B cell (primary cell): ENCODE measurements around the gene DNHD1. TPM values are rescaled to one million over a fixed set of nuclear protein-coding genes. Genes with fewer than 3 reads are reported as not detected.
A peak's percentile ranks its signal among the peaks of the same experiment; 100 is the strongest.

Experiments
- ATAC-seq: fragments of 200-7000 bp; cut with Tn5 transposase; one replicate; pipeline ENCODE4 v1.10.0; 2021; ENCODE audit warnings: low read depth, mild to moderate bottlenecking, moderate number of reproducible peaks, moderate library complexity
- CTCF ChIA-PET: fragments of 350-600 bp; sonication (Branson Sonifier 250); formaldehyde crosslinking; loops from one replicate; lab custom pipeline; 2021; ENCODE audit warnings: antibody characterized with exemption, inconsistent platforms; lab: Charles Lee
- POLR2A ChIA-PET: fragments of 350-600 bp; sonication (Branson Sonifier 250); formaldehyde crosslinking; loops from one replicate; lab custom pipeline; 2021; ENCODE audit warnings: antibody characterized with exemption; lab: Charles Lee
- DNase-seq: peaks from one replicate; pipeline ENCODE4 v3.0.0; 2013
- H2AFZ ChIP-seq: 2 replicates; pipeline ENCODE4 v1.6.1; 2012; ENCODE audit warnings: mild to moderate bottlenecking, low read depth, low read length; ENCODE audit not compliant: insufficient read depth, poor library complexity, severe bottlenecking
- H3K27ac ChIP-seq, 2 donors: 1 replicate in 1 of 2; 2 replicates in 1 of 2; pipeline ENCODE4 v1.5.1; 2012 to 2013; ENCODE audit warnings: low read length in 2 of 2, mild to moderate bottlenecking in 2 of 2, moderate library complexity in 1 of 2
- H3K27me3 ChIP-seq, 4 experiments: fragments of 200-600 bp in 1 of 4; sonication (generic) in 1 of 4; replicated peaks in 1 of 4; 1 replicate in 2 of 4; 2 replicates in 2 of 4; pipeline versions ENCODE4 v1.6.1 to v1.7.0; 2013 to 2016; ENCODE audit warnings: low read length in 3 of 4, mild to moderate bottlenecking in 2 of 4, mixed read lengths in 1 of 4, moderate library complexity in 1 of 4; ENCODE audit not compliant: insufficient read depth in 4 of 4, control insufficient read depth in 3 of 4; ENCODE audit errors: control extremely low read depth in 1 of 4
- H3K36me3 ChIP-seq, 2 experiments: replicated peaks in 1 of 2; 1 replicate in 1 of 2; 2 replicates in 1 of 2; pipeline versions ENCODE4 v1.6.1 to v1.7.1; 2013; ENCODE audit warnings: low read length in 1 of 2; ENCODE audit not compliant: insufficient read depth in 2 of 2, control insufficient read depth in 1 of 2; ENCODE audit errors: control extremely low read depth in 1 of 2, extremely low read depth in 1 of 2
- H3K4me1 ChIP-seq, 2 donors: fragments of 200-600 bp in 1 of 2; sonication (generic) in 1 of 2; 1 replicate in 1 of 2; 2 replicates in 1 of 2; pipeline versions ENCODE4 v1.5.1 to v1.6.1; 2013 to 2017; ENCODE audit warnings: low read length in 2 of 2; ENCODE audit not compliant: control insufficient read depth in 2 of 2, insufficient read depth in 2 of 2
- H3K4me2 ChIP-seq: replicated peaks from 2 replicates; pipeline ENCODE3; 2012; ENCODE audit warnings: mild to moderate bottlenecking, low read depth, low read length; ENCODE audit not compliant: poor library complexity, severe bottlenecking
- H3K4me3 ChIP-seq, 5 experiments: fragments of 200-600 bp in 1 of 5; sonication (generic) in 1 of 5; 1 replicate in 3 of 5; 2 replicates in 2 of 5; pipeline versions ENCODE4 v1.5.1 to v1.7.0; 2011 to 2016; ENCODE audit warnings: low read length in 4 of 5, mild to moderate bottlenecking in 4 of 5, low read depth in 2 of 5, control low read depth in 1 of 5, moderate library complexity in 1 of 5; ENCODE audit not compliant: insufficient read depth in 1 of 5; ENCODE audit errors: control extremely low read depth in 1 of 5, extremely low read depth in 1 of 5
- H3K79me2 ChIP-seq: fragments of 200-600 bp; sonication (generic); one replicate; pipeline ENCODE4 v1.6.0; 2016; ENCODE audit warnings: low read length; ENCODE audit not compliant: control insufficient read depth, insufficient read depth
- H3K9ac ChIP-seq: fragments of 200-600 bp; sonication (generic); 2 replicates; pipeline ENCODE4 v1.6.1; 2017; ENCODE audit warnings: mild to moderate bottlenecking, low read length, moderate library complexity
- H3K9me3 ChIP-seq, 3 donors: one replicate each; pipeline versions ENCODE4 v1.6.1 to v1.7.1; 2013; ENCODE audit warnings: low read length in 2 of 3; ENCODE audit not compliant: control insufficient read depth in 2 of 3, insufficient read depth in 1 of 3; ENCODE audit errors: control extremely low read depth in 1 of 3
- H4K20me1 ChIP-seq: 2 replicates; pipeline ENCODE4 v1.6.0; 2012; ENCODE audit warnings: mild to moderate bottlenecking, low read length; ENCODE audit not compliant: insufficient read depth, control insufficient read depth, poor library complexity, severe bottlenecking
- H3K27ac Mint-ChIP-seq: one replicate; pipeline ENCODE4 v1.8.0; 2021; ENCODE audit warnings: mixed read lengths
- H3K27me3 Mint-ChIP-seq: one replicate; pipeline ENCODE4 v1.8.0; 2021; ENCODE audit warnings: mixed read lengths
- H3K4me1 Mint-ChIP-seq: one replicate; pipeline ENCODE4 v1.8.0; 2021; ENCODE audit warnings: mixed read lengths
- H3K4me3 Mint-ChIP-seq: one replicate; pipeline ENCODE4 v1.8.0; 2021; ENCODE audit warnings: mixed read lengths
- H3K9me3 Mint-ChIP-seq: one replicate; pipeline ENCODE4 v1.8.0; 2022; ENCODE audit warnings: mixed read lengths; ENCODE audit not compliant: insufficient read depth
- EZH2 ChIP-seq: IDR thresholded peaks from 2 replicates; pipeline ENCODE4 v1.6.1; 2012; ENCODE audit warnings: borderline replicate concordance, low read depth, mild to moderate bottlenecking, moderate library complexity, low read length; ENCODE audit not compliant: insufficient read depth, poor library complexity, severe bottlenecking
- WGBS: methylation state at CpG from one replicate; pipeline ENCODE4 v1.1.5; 2013; ENCODE audit warnings: missing lambda C conversion rate; ENCODE audit not compliant: insufficient coverage; 5-methylcytosine and 5-hydroxymethylcytosine counted together
- intact Hi-C: fragments of 100-400 bp; cut with micrococcal nuclease; formaldehyde crosslinking; loops from one replicate; pipeline ENCODE4 v1.10.0; 2022
- polyA plus RNA-seq: library from polyadenylated mRNA; depleted of rRNA; stranded (reverse); fragments of >200 nt; gene quantifications from 2 replicates; pipeline ENCODE4 v1.2.3, GENCODE V29; 2012
- total RNA-seq, 2 donors: library from RNA; stranded (reverse); fragments of 120-200 nt in 1 of 2; gene quantifications; 1 replicate in 1 of 2; 2 replicates in 1 of 2; pipeline versions ENCODE4 v1.2.3 to v1.2.4, GENCODE V29; 2013 to 2022
- TF ChIP-seq, protein P1 (sequence below): fragments of 200-600 bp; IDR thresholded peaks from one replicate; pipeline ENCODE4 v1.8.0; 2022; ENCODE audit warnings: antibody characterized with exemption, mild to moderate bottlenecking

DNHD1 gene
- total and polyA plus RNA-seq, 2 donors (not counting 1 experiment from before 2014, with no cell fraction given), result 53.9 to 58.2 TPM

- peak overlapping the region in 1 of 2 donors; percentile 94 for H3K27ac ChIP-seq
- H3K27me3 Mint-ChIP-seq, result no peaks in the 10 kb centered on the region
- H3K4me1 ChIP-seq, result peaks cover 19 to 33% of the 10 kb centered on the region in 2 donors
- no peaks in the 10 kb centered on the region for H4K20me1 ChIP-seq
- ATAC-seq (no peak), DNase-seq (no peak)
- H3K79me2 ChIP-seq, result peaks cover 34% of the 10 kb centered on the region
- H3K36me3 ChIP-seq, result peaks cover 0 to 15% of the 10 kb centered on the region in 2 experiments
- H3K9ac ChIP-seq, result no peak overlapping the region
- TF ChIP-seq, protein P1, sequence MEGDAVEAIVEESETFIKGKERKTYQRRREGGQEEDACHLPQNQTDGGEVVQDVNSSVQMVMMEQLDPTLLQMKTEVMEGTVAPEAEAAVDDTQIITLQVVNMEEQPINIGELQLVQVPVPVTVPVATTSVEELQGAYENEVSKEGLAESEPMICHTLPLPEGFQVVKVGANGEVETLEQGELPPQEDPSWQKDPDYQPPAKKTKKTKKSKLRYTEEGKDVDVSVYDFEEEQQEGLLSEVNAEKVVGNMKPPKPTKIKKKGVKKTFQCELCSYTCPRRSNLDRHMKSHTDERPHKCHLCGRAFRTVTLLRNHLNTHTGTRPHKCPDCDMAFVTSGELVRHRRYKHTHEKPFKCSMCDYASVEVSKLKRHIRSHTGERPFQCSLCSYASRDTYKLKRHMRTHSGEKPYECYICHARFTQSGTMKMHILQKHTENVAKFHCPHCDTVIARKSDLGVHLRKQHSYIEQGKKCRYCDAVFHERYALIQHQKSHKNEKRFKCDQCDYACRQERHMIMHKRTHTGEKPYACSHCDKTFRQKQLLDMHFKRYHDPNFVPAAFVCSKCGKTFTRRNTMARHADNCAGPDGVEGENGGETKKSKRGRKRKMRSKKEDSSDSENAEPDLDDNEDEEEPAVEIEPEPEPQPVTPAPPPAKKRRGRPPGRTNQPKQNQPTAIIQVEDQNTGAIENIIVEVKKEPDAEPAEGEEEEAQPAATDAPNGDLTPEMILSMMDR, result no peak
- TF ChIP-seq EZH2, result no peak
- H3K4me3 ChIP-seq, result no peak overlapping the region
- H3K9me3 Mint-ChIP-seq, result no peaks in the 10 kb centered on the region
- H3K27ac Mint-ChIP-seq, result no peak overlapping the region
- no peaks in the 10 kb centered on the region for H3K27me3 ChIP-seq
- intact Hi-C loops, result no loop called here
- H3K4me3 Mint-ChIP-seq, result no peak overlapping the region
- 83% methylated on average over 1 of the region's 1 CpG for WGBS
- ChIA-PET POLR2A (interaction anchor here (1.9 to 2.1 kb wide), 2 partner anchors 9 to 13 kb away, joined by 6 to 7 read pairs; partner anchors contain the start of gene TAF10), CTCF (interaction anchor here (0.7 to 4.4 kb wide), 5 partner anchors 8 to 241 kb away, joined by 3 to 28 read pairs (median 12); partner anchors contain the start of genes ILK and TAF10)
- H2AFZ ChIP-seq, result no peak overlapping the region
- H3K4me1 Mint-ChIP-seq, result peaks cover 8% of the 10 kb centered on the region
- H3K9me3 ChIP-seq, result no peaks in the 10 kb centered on the region
- no peak overlapping the region for H3K4me2 ChIP-seq
Observed at GRCh38 chr11:6620636-6621035, 123.6 kb downstream of the DNHD1 start.

Other genes with a start within 250 kb of the DNHD1 start
- not detected in 2 replicates for gene CCKBR, start 237.4 kb upstream of the DNHD1 start, total RNA-seq
- not detected in 2 replicates for gene CCKBR, start 237.4 kb upstream of the DNHD1 start, polyA plus RNA-seq
- gene CAVIN3, start 176.8 kb upstream of the DNHD1 start, total RNA-seq, result not detected in 2 replicates
- gene CAVIN3, start 176.8 kb upstream of the DNHD1 start, polyA plus RNA-seq, result not detected in 2 replicates
- gene SMPD1, start 106.8 kb upstream of the DNHD1 start, total RNA-seq, result 18.3 TPM in 2 replicates
- 30.7 and 32.0 TPM in 2 replicates for gene SMPD1, start 106.8 kb upstream of the DNHD1 start, polyA plus RNA-seq
- gene APBB1, start 78.2 kb upstream of the DNHD1 start, total RNA-seq, result 31.4 and 32.5 TPM in 2 replicates
- 23.4 and 23.8 TPM in 2 replicates for gene APBB1, start 78.2 kb upstream of the DNHD1 start, polyA plus RNA-seq
- 1.1 and 2.4 TPM in 2 replicates for gene HPX, start 56.3 kb upstream of the DNHD1 start, total RNA-seq
- 0.64 and 1.2 TPM in 2 replicates for gene HPX, start 56.3 kb upstream of the DNHD1 start, polyA plus RNA-seq
- gene TRIM3, start 23.3 kb upstream of the DNHD1 start, total RNA-seq, result 16.0 and 20.1 TPM in 2 replicates
- 11.4 and 17.8 TPM in 2 replicates for gene TRIM3, start 23.3 kb upstream of the DNHD1 start, polyA plus RNA-seq
- gene ARFIP2, start 15.9 kb upstream of the DNHD1 start, total RNA-seq, result 46.8 and 47.5 TPM in 2 replicates
- gene ARFIP2, start 15.9 kb upstream of the DNHD1 start, polyA plus RNA-seq, result 54.5 and 88.1 TPM in 2 replicates
- 62.1 and 63.7 TPM in 2 replicates for gene TIMM10B, start 15.8 kb upstream of the DNHD1 start, total RNA-seq
- 42.9 and 48.5 TPM in 2 replicates for gene TIMM10B, start 15.8 kb upstream of the DNHD1 start, polyA plus RNA-seq
- 29.4 and 29.5 TPM in 2 replicates for gene RRP8, start 106.3 kb downstream of the DNHD1 start, total RNA-seq
- gene RRP8, start 106.3 kb downstream of the DNHD1 start, polyA plus RNA-seq, result 6.8 and 8.6 TPM in 2 replicates
- 119 and 131 TPM in 2 replicates for gene ILK, start 106.5 kb downstream of the DNHD1 start, total RNA-seq
- 85.9 and 88.5 TPM in 2 replicates for gene ILK, start 106.5 kb downstream of the DNHD1 start, polyA plus RNA-seq
- gene TAF10, start 114.9 kb downstream of the DNHD1 start, total RNA-seq, result 92.2 and 114 TPM in 2 replicates
- gene TAF10, start 114.9 kb downstream of the DNHD1 start, polyA plus RNA-seq, result 107 and 156 TPM in 2 replicates
- gene TPP1, start 122.1 kb downstream of the DNHD1 start, total RNA-seq, result 191 and 200 TPM in 2 replicates
- gene TPP1, start 122.1 kb downstream of the DNHD1 start, polyA plus RNA-seq, result 118 and 133 TPM in 2 replicates
- gene DCHS1, start 158.5 kb downstream of the DNHD1 start, total RNA-seq, result 0.78 and 0.84 TPM in 2 replicates
- gene DCHS1, start 158.5 kb downstream of the DNHD1 start, polyA plus RNA-seq, result 0.31 and 0.79 TPM in 2 replicates
- gene MRPL17, start 186.1 kb downstream of the DNHD1 start, total RNA-seq, result 18.2 and 23.1 TPM in 2 replicates
- 4.8 and 9.9 TPM in 2 replicates for gene MRPL17, start 186.1 kb downstream of the DNHD1 start, polyA plus RNA-seq